Smooth muscle cell (in vitro differentiated cells): ENCODE data around the gene SLC4A8. TPM values are rescaled to one million over a fixed set of nuclear protein-coding genes. Genes with fewer than 3 reads are reported as not detected.

ENCODE experiments used
- DNase-seq: peaks from one replicate; lab custom pipeline; 2025; ENCODE audit not compliant: unreplicated experiment; lab: John Stamatoyannopoulos, UW
- H2AFZ ChIP-seq: fragments of 200-600 bp; sonication (generic); 2 replicates; pipeline ENCODE4 v1.6.0; 2016; ENCODE audit warnings: antibody characterized with exemption, low read depth, mild to moderate bottlenecking
- H3F3A ChIP-seq: fragments of 200-600 bp; sonication (generic); 2 replicates; pipeline ENCODE4 v1.6.0; 2017; ENCODE audit warnings: antibody characterized with exemption, low read depth
- H3K27ac ChIP-seq: fragments of 200-600 bp; sonication (generic); 2 replicates; pipeline ENCODE4 v1.5.1; 2016; ENCODE audit warnings: low read depth, mild to moderate bottlenecking
- H3K27me3 ChIP-seq: fragments of 200-600 bp; sonication (generic); 2 replicates; pipeline ENCODE4 v1.6.1; 2016; ENCODE audit warnings: low read depth, mild to moderate bottlenecking
- H3K36me3 ChIP-seq: fragments of 200-600 bp; sonication (generic); 2 replicates; pipeline ENCODE4 v1.5.1; 2016; ENCODE audit warnings: low read depth
- H3K4me1 ChIP-seq: fragments of 200-600 bp; sonication (generic); 2 replicates; pipeline ENCODE4 v1.5.1; 2016; ENCODE audit warnings: low read depth
- H3K4me2 ChIP-seq: fragments of 200-600 bp; sonication (generic); 2 replicates; pipeline ENCODE4 v1.6.0; 2016; ENCODE audit warnings: mild to moderate bottlenecking
- H3K4me3 ChIP-seq: fragments of 200-600 bp; sonication (generic); 2 replicates; pipeline ENCODE4 v1.5.1; 2016; ENCODE audit warnings: mild to moderate bottlenecking
- H3K79me2 ChIP-seq: fragments of 200-600 bp; sonication (generic); 2 replicates; pipeline ENCODE4 v1.6.0; 2016; ENCODE audit warnings: low read depth, mild to moderate bottlenecking
- H3K9ac ChIP-seq: fragments of 200-600 bp; sonication (generic); 2 replicates; pipeline ENCODE4 v1.6.0; 2016; ENCODE audit warnings: low read depth
- H3K9me3 ChIP-seq: fragments of 200-600 bp; sonication (generic); replicated peaks from 2 replicates; pipeline ENCODE4 v1.5.1; 2016; ENCODE audit warnings: low read depth
- H4K20me1 ChIP-seq: fragments of 200-600 bp; sonication (generic); 2 replicates; pipeline ENCODE4 v1.6.0; 2016; ENCODE audit warnings: low read depth
- WGBS: methylation state at CpG from one replicate; pipeline ENCODE4 v1.1.7; 2016; ENCODE audit warnings: low lambda C conversion rate; 5-methylcytosine and 5-hydroxymethylcytosine counted together
- polyA plus RNA-seq: library from polyadenylated mRNA; unstranded; fragments of >200 nt; fragmentation: Nextera tagmentation; extraction: Ambion mirVana; gene quantifications from 2 replicates; pipeline ENCODE4 v1.2.1, GENCODE V29; 2016
- total RNA-seq: library from RNA; depleted of rRNA; stranded (reverse); fragments of >200 nt; gene quantifications from 2 replicates; pipeline ENCODE4 v1.2.3, GENCODE V29; 2014
- TF ChIP-seq, protein P1 (sequence below): fragments of 200-600 bp; sonication (generic); IDR thresholded peaks from 2 replicates; pipeline ENCODE4 v1.5.1; 2017; ENCODE audit warnings: borderline replicate concordance, mild to moderate bottlenecking, antibody characterized with exemption; ENCODE audit not compliant: insufficient read depth, poor library complexity, severe bottlenecking

Gene SLC4A8
- total and polyA plus RNA-seq, 2 experiments from 2014 or later = 1.00 to 5.2 TPM

DNA sequence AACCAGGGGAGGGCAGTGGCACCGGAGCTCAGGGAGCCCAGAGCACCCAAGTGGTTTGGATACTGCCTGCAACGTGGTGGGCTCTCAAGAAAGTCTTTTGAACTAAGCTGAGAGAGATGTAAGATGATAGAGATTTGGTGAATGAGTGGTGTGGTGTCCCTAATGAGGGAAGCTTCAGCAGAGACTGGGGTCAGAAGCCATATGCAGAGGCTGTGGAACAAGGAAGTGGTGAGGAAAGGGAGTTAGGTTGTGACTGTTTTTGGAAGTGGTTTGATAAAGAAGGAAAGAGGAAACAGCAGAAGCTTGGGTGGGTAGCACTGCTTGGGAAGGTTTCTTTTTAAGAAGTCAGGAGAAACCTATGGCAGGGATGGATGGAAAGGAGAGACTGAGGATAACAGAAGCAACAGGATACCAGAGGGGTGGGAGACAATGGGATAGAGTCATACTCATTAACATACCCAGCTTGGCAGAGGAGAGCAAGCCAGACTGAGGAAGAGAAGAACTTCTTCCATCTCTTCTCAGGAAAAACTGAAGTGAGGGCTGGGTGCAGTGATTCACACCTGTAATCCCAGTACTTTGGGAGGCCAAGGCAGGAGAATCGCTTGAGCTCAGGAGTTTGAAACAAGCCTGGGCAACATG is 24.1 kb downstream of the SLC4A8 start:
- 89% methylated on average over 3 of the region's 3 CpGs for WGBS
- H3K4me2 ChIP-seq = no peak overlapping the region

DNA sequence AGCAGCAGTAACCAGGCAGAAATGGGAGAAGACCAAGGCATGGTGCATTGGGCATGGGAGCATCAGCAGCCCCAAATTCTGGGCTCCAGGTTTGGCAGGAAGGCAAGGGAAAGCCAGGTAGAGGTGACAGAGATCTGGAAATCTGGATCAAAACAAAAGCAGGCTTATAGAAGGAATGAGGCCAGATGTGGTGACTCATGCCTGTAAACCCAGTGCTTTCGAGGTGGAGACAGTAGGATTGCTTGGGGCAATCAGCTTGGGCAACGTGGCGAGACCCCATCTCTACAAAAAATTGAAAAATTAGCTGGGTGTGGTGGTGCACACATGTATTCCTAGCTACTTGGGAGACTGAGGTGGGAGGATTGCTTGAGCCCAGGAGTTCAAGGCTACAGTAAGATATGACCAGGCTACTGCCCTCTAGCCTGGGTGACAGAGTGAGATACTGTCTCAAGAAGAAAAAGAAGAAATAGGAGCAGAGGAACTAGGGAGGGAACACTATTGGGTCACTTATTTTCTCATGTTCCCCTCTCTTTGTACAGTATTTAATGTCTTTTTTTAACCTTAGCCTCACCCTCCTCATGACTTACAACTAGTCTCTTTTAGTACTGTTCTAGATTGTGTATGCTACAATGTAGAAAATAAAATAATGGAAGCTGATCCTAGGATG is 25.1 kb downstream of the SLC4A8 start:
- H3K4me1 ChIP-seq = no peaks in the 10 kb centered on the region
- H3K9ac ChIP-seq = no peak overlapping the region
- no peak overlapping the region for H3K4me2 ChIP-seq
- H3K4me3 ChIP-seq = no peak overlapping the region
- no peaks in the 10 kb centered on the region for H3K36me3 ChIP-seq
- DNase-seq = no peak
- no peak overlapping the region for H3K27ac ChIP-seq
- H4K20me1 ChIP-seq = no peaks in the 10 kb centered on the region
- no peaks in the 10 kb centered on the region for H3F3A ChIP-seq
- 37% methylated on average over 3 of the region's 3 CpGs for WGBS
- no peak overlapping the region for H2AFZ ChIP-seq
- no peaks in the 10 kb centered on the region for H3K79me2 ChIP-seq
- H3K9me3 ChIP-seq = no peaks in the 10 kb centered on the region
- no peaks in the 10 kb centered on the region for H3K27me3 ChIP-seq
- TF ChIP-seq, protein P1, sequence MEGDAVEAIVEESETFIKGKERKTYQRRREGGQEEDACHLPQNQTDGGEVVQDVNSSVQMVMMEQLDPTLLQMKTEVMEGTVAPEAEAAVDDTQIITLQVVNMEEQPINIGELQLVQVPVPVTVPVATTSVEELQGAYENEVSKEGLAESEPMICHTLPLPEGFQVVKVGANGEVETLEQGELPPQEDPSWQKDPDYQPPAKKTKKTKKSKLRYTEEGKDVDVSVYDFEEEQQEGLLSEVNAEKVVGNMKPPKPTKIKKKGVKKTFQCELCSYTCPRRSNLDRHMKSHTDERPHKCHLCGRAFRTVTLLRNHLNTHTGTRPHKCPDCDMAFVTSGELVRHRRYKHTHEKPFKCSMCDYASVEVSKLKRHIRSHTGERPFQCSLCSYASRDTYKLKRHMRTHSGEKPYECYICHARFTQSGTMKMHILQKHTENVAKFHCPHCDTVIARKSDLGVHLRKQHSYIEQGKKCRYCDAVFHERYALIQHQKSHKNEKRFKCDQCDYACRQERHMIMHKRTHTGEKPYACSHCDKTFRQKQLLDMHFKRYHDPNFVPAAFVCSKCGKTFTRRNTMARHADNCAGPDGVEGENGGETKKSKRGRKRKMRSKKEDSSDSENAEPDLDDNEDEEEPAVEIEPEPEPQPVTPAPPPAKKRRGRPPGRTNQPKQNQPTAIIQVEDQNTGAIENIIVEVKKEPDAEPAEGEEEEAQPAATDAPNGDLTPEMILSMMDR = no peak

More for the DNA sequence above, 24.1 kb downstream of the SLC4A8 start:
- TF ChIP-seq, protein P1 = no peak
- no peaks in the 10 kb centered on the region for H3K9me3 ChIP-seq
- no peak for DNase-seq
- H3K27ac ChIP-seq = no peak overlapping the region
- H3K27me3 ChIP-seq = no peaks in the 10 kb centered on the region
- no peaks in the 10 kb centered on the region for H3K79me2 ChIP-seq
- H3K36me3 ChIP-seq = no peaks in the 10 kb centered on the region
- no peaks in the 10 kb centered on the region for H4K20me1 ChIP-seq
- no peaks in the 10 kb centered on the region for H3K4me1 ChIP-seq
- no peak overlapping the region for H3K9ac ChIP-seq
- no peak overlapping the region for H3K4me3 ChIP-seq
- H3F3A ChIP-seq = no peaks in the 10 kb centered on the region
- H2AFZ ChIP-seq = no peak overlapping the region

DNA sequence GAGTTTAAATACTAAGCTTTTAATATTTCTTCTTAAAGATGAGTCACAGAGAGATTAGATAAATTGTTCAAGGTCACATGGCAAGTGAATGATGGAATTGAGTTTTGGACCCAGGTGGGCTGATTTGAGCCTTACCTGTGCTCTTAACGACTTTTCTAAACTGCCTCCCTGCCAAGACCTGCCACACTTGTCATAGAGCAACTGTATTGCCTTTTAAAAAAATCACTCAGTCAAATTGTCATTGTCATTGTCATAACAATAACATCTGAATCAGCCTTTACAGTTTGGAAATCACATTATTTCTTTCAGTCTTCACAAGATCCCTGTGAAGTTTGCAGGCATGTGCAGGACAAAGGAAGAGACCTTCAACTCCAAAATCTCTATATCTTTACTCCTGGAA is 25.7 kb downstream of the SLC4A8 start:
- Histone ChIP-seq H3K9ac (no peak overlapping the region), H3K9me3 (no peaks in the 10 kb centered on the region), H3K36me3 (no peaks in the 10 kb centered on the region), H3K79me2 (no peaks in the 10 kb centered on the region), H3K4me3 (no peak overlapping the region), H3K4me2 (no peak overlapping the region), H2AFZ (no peak overlapping the region), H3K27ac (no peak overlapping the region), H3F3A (no peaks in the 10 kb centered on the region), H3K27me3 (no peaks in the 10 kb centered on the region), H3K4me1 (peaks cover 3% of the 10 kb centered on the region), H4K20me1 (no peaks in the 10 kb centered on the region)
- no peak for DNase-seq
- 79% methylated on average over 1 of the region's 1 CpG for WGBS
- TF ChIP-seq, protein P1 = no peak
